Naive thymus-derived CD8-positive, alpha-beta T cell (primary cell): ENCODE results near the gene IL1RAPL2. TPM values are rescaled to one million over a fixed set of nuclear protein-coding genes. Genes with fewer than 3 reads are reported as not detected.

ENCODE experiments used
- ATAC-seq, 2 donors: fragments of 150-1000 bp; cut with Tn5 transposase in 1 of 2; sonication (Bioruptor Pico), chemical (Tn5 transposase) in 1 of 2; 1 replicate in 1 of 2; 2 replicates in 1 of 2; pipeline ENCODE4 v1.10.0; 2021; ENCODE audit warnings: mild to moderate bottlenecking in 2 of 2, moderate library complexity in 2 of 2
- POLR2A ChIA-PET: fragments of 350-600 bp; sonication (Branson Sonifier 250); formaldehyde crosslinking; loops from one replicate; lab custom pipeline; 2021; ENCODE audit warnings: antibody characterized with exemption; lab: Charles Lee
- DNase-seq, 10 donors: peaks; one replicate each; pipeline versions ENCODE4 v3.0.0 to v3.0.0-alpha.2; 2020 to 2022
- H3K27ac Mint-ChIP-seq, 10 donors: one replicate each; pipeline ENCODE4 v1.8.0; 2020 to 2022; ENCODE audit warnings: mild to moderate bottlenecking in 10 of 10, mixed read lengths in 10 of 10, moderate library complexity in 4 of 10, inconsistent platforms in 1 of 10
- H3K27me3 Mint-ChIP-seq, 5 donors: one replicate each; pipeline ENCODE4 v1.8.0; 2021 to 2022; ENCODE audit warnings: mixed read lengths in 5 of 5
- H3K36me3 Mint-ChIP-seq, 3 donors: one replicate each; pipeline ENCODE4 v1.8.0; 2020 to 2022; ENCODE audit warnings: mixed read lengths in 3 of 3, mild to moderate bottlenecking in 2 of 3, inconsistent platforms in 1 of 3
- H3K4me1 Mint-ChIP-seq, 4 donors: one replicate each; pipeline ENCODE4 v1.8.0; 2021 to 2022; ENCODE audit warnings: mixed read lengths in 4 of 4
- H3K4me3 Mint-ChIP-seq, 10 donors: one replicate each; pipeline ENCODE4 v1.8.0; 2020 to 2022; ENCODE audit warnings: mild to moderate bottlenecking in 10 of 10, mixed read lengths in 10 of 10, moderate library complexity in 6 of 10, inconsistent platforms in 1 of 10
- H3K9me3 Mint-ChIP-seq, 9 donors: one replicate each; pipeline ENCODE4 v1.8.0; 2020 to 2022; ENCODE audit warnings: mixed read lengths in 9 of 9, mild to moderate bottlenecking in 3 of 9, inconsistent platforms in 1 of 9, moderate library complexity in 1 of 9
- polyA plus RNA-seq, 3 donors: library from polyadenylated mRNA; unstranded; fragments of 300-500 nt; fragmentation: Illumina TruSeq; gene quantifications; one replicate each; pipeline ENCODE4 v1.2.3, GENCODE V29; 2021
- total RNA-seq, 8 experiments: library from RNA in 2 of 8; stranded (reverse) in 2 of 8; gene quantifications; one replicate each; pipeline ENCODE4 v1.2.3 and lab custom pipeline; 2021 to 2026

Gene IL1RAPL2
- total and polyA plus RNA-seq, 5 experiments from 2014 or later, result not detected

DNA sequence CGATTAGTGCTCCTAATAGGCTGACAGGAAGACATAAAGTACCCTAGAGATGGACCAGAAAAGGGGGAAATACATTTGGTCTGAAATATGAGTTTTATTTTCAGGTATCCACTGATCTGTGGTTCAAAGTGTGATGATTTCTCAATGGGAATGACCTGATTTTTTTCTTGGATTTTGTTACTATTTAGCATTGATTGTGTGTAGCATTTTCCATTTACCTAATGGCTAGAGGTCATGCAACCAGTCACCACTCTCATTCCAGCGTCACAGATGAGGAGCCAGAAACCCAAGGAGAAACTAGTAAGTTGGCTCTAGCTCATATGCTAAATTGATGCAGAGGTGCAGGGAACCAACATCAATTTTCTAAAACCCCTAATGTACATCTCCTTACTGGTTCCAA, 118.1 kb downstream of the IL1RAPL2 start:
- POLR2A ChIA-PET, result no interaction called here
- no peak overlapping the region for H3K4me3 Mint-ChIP-seq
- no peaks in the 10 kb centered on the region for H3K36me3 Mint-ChIP-seq
- H3K4me1 Mint-ChIP-seq, result no peaks in the 10 kb centered on the region
- no peak for DNase-seq
- no peak for ATAC-seq
- no peaks in the 10 kb centered on the region for H3K9me3 Mint-ChIP-seq
- peaks cover 0 to 3% (median 0%) of the 10 kb centered on the region in 5 donors for H3K27me3 Mint-ChIP-seq
- H3K27ac Mint-ChIP-seq, result no peak overlapping the region

DNA sequence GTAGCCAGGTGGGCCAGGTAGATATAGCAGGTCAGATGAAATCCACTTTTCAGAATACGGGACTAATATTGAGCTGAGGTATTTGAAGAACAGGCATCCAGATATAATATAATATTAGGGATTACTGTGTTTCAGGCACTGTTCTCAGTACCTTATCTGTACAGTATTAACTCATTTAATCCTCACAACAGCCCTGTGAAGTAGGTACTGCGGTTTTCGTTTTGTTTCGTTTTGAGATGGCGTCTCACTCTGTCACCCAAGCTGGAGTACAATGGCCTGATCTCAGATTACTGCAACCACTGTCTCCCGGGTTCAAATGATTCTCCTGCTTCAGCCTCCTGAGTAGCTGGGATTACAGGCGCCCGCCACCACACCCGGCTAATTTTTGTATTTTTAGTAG, 129.6 kb downstream of the IL1RAPL2 start:
- Mint-ChIP-seq H3K27ac (no peak overlapping the region), H3K9me3 (no peaks in the 10 kb centered on the region), H3K4me1 (peaks cover 0 to 7% (median 0%) of the 10 kb centered on the region in 4 donors), H3K36me3 (no peaks in the 10 kb centered on the region), H3K27me3 (peaks cover 0 to 8% (median 0%) of the 10 kb centered on the region in 5 donors), H3K4me3 (no peak overlapping the region)
- DNase-seq, result no peak
- no peak for ATAC-seq
- POLR2A ChIA-PET, result no interaction called here

DNA sequence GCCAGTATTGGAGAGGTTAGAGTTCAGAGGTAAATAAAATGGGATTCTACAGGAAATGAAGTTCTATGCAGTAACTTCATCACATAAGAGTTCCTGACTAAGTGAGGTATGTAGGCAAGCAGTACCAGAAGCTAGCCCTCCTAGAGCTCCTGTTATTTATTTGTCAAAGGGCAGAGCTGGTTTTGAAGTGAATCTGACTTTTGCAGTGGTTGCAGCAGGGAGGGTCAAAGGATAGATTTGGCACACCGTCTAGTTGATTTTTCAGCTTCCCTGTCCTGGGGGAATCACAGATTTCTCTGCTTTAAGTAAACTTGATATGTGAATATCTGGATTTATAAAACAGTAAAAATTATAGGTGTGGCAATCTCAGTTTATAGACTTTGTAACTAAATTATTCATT, 130.7 kb downstream of the IL1RAPL2 start:
- H3K4me1 Mint-ChIP-seq, result peaks cover 0 to 7% (median 0%) of the 10 kb centered on the region in 4 donors
- POLR2A ChIA-PET, result no interaction called here
- no peak overlapping the region for H3K27ac Mint-ChIP-seq
- peaks cover 0 to 8% (median 0%) of the 10 kb centered on the region in 5 donors for H3K27me3 Mint-ChIP-seq
- DNase-seq (no peak), ATAC-seq (no peak)
- no peaks in the 10 kb centered on the region for H3K36me3 Mint-ChIP-seq
- no peaks in the 10 kb centered on the region for H3K9me3 Mint-ChIP-seq
- no peak overlapping the region for H3K4me3 Mint-ChIP-seq

DNA sequence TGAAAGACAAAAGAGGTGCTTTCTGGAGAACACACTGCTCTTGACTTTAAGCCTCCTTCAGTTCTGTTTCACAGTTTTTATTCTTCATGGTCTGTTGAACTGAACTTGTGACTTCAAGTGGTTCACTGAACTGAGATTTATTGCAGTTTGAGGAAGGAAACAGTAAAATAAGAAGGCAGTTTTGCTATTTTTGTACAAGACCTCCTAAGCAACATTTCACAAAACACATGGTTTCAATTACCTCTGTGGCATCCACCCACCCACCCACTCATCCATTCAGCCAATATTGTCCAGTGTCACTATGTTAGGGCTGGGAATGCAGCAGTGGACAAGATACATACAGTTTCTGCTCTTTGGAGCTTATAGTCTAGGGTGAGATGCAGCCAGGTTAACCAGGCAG, 131.3 kb downstream of the IL1RAPL2 start:
- Mint-ChIP-seq H3K36me3 (no peaks in the 10 kb centered on the region), H3K27me3 (peaks cover 0 to 8% (median 0%) of the 10 kb centered on the region in 5 donors), H3K4me3 (no peak overlapping the region), H3K27ac (no peak overlapping the region), H3K9me3 (no peaks in the 10 kb centered on the region), H3K4me1 (peaks cover 0 to 7% (median 0%) of the 10 kb centered on the region in 4 donors)
- POLR2A ChIA-PET, result no interaction called here
- DNase-seq (no peak), ATAC-seq (no peak)

DNA sequence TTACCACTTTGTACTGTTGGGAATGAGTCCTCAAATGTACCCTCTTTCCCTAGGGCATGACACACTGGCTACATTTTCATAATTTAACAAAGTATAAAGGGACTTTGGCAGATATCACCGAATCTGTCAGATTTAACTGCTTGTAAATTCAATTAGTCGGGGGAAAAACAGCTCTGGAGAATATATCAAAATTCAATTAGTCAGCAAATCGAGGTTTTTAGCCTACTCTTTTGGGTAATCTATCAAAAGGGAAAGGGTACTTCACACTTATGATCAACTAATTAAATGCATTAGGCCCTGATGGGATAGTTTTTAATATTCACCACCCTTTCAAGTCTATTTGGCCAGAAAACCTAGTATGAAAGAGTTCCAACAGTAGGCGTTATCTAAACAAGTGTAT, 141.0 kb downstream of the IL1RAPL2 start:
- no peak overlapping the region for H3K4me3 Mint-ChIP-seq
- no peak for ATAC-seq
- no peak overlapping the region for H3K27ac Mint-ChIP-seq
- H3K9me3 Mint-ChIP-seq, result peaks cover 0 to 2% (median 0%) of the 10 kb centered on the region in 9 donors
- H3K4me1 Mint-ChIP-seq, result no peaks in the 10 kb centered on the region
- peaks cover 0 to 10% (median 0%) of the 10 kb centered on the region in 5 donors for H3K27me3 Mint-ChIP-seq
- POLR2A ChIA-PET, result no interaction called here
- no peak for DNase-seq
- H3K36me3 Mint-ChIP-seq, result no peaks in the 10 kb centered on the region

DNA sequence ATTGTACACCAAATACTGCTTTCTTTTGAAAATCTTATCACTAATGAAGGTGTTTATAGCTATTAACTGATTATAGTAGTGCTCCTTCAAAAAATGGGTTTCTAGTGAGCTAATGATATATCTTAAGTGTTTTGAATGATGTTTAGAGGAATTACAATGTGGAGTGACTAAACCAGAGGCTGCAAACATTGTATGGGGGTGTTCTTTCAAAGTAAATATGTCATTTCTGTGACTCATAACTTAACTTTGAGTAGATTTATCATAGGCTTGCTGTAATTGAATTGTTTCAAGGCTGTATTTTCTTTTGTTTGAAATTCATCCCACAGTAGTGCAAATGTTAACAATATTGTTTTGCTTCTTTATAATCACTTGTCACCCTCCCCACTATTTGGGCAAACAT, 141.6 kb downstream of the IL1RAPL2 start:
- H3K4me3 Mint-ChIP-seq, result no peak overlapping the region
- POLR2A ChIA-PET, result no interaction called here

DNA sequence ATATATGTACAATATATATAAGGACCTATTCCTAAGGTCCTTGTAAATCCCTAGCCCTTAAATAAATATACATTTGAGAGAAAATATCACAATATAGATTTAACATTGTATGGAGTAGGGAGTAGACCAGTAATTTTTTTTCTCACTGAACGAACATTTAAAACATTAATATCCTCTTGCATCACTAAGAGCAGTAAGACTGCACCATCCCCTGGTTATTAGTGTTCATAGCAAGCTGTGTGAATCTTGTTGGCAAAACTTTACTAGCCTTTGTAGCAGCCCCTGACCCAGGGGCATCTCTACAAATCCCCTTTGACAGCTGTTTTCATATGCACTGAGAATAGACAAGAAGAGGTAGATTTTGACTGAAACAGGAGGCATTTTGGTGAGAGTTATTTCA, 146.5 kb downstream of the IL1RAPL2 start:
- H3K4me1 Mint-ChIP-seq, result no peaks in the 10 kb centered on the region
- DNase-seq (no peak), ATAC-seq (no peak)
- H3K4me3 Mint-ChIP-seq, result no peak overlapping the region
- H3K9me3 Mint-ChIP-seq, result peaks cover 0 to 5% (median 0%) of the 10 kb centered on the region in 9 donors
- H3K27ac Mint-ChIP-seq, result no peak overlapping the region
- POLR2A ChIA-PET, result no interaction called here
- peaks cover 0 to 13% (median 0%) of the 10 kb centered on the region in 5 donors for H3K27me3 Mint-ChIP-seq
- H3K36me3 Mint-ChIP-seq, result no peaks in the 10 kb centered on the region

More for the DNA sequence above, 141.6 kb downstream of the IL1RAPL2 start:
- Mint-ChIP-seq H3K9me3 (peaks cover 0 to 2% (median 0%) of the 10 kb centered on the region in 9 donors), H3K27me3 (peaks cover 0 to 10% (median 0%) of the 10 kb centered on the region in 5 donors), H3K36me3 (no peaks in the 10 kb centered on the region), H3K4me1 (no peaks in the 10 kb centered on the region), H3K27ac (no peak overlapping the region)
- no peak for DNase-seq
- ATAC-seq, result no peak

DNA sequence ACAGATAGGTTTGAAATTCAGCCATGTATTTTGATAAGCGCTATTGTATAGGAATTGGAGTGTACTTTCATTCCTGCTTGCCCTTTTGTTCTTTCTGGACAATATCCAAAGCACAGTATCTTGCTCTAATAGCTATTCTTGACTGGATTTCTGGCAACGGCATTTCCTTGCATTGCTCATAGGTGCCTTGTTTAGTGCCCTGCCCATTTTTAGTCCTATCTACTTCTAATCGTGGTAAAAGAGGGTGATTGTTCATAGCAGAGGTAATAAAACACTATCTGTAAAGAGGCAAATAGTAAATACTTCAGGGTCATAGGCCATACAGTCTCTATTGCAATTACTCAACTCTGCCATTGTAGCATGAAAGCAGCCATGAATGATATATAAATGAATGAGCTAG, 155.9 kb downstream of the IL1RAPL2 start:
- ATAC-seq (no peak), DNase-seq (no peak)
- POLR2A ChIA-PET, result no interaction called here
- Mint-ChIP-seq H3K36me3 (peaks cover 0 to 1% (median 0%) of the 10 kb centered on the region in 3 donors), H3K27me3 (no peaks in the 10 kb centered on the region), H3K4me1 (no peaks in the 10 kb centered on the region), H3K4me3 (no peak overlapping the region), H3K9me3 (peaks cover 0 to 3% (median 0%) of the 10 kb centered on the region in 9 donors), H3K27ac (no peak overlapping the region)

DNA sequence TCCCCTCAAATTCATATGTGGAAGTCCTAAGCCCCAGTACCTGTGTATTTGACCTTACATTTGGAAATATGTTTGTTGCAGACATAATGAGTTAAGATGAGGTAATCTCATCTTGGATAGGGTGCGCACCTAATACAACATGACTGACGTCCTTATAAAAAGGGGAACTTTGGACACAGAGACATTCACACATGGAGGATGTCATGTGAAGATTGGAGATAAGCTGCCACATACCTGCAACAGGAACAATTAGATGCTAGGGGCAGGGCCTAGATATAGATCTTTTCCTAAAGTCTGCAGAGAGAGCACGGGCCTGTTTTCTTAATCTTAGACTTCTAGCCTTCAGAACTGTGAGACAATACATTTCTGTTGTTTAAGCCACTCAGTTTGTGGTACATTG, 162.5 kb downstream of the IL1RAPL2 start:
- no peaks in the 10 kb centered on the region for H3K27me3 Mint-ChIP-seq
- no peak overlapping the region for H3K4me3 Mint-ChIP-seq
- POLR2A ChIA-PET, result no interaction called here
- H3K9me3 Mint-ChIP-seq, result peaks cover 0 to 5% (median 0%) of the 10 kb centered on the region in 9 donors
- no peak overlapping the region for H3K27ac Mint-ChIP-seq
- DNase-seq, result no peak
- no peaks in the 10 kb centered on the region for H3K4me1 Mint-ChIP-seq
- ATAC-seq, result no peak
- peaks cover 0 to 1% (median 0%) of the 10 kb centered on the region in 3 donors for H3K36me3 Mint-ChIP-seq

DNA sequence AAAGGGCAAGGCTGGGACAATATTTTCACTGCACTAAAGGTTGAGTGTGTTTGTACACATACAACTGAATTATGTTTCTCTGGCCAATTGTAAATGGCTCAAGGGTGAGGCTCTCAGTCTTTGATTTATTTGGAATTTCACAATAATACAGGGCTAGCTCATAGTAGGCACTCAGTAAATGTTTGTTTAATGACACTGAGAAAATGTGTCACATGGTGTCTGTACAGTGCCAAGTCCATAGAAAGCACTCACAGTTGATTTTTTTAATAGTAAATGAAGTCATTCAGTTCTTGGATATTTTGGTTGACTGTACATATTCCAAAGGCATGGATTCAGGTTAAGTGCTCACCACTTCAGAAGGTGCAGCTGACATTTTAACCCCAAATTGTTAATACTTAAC, 176.4 kb downstream of the IL1RAPL2 start:
- peaks cover 0 to 14% (median 0%) of the 10 kb centered on the region in 5 donors for H3K27me3 Mint-ChIP-seq
- H3K4me3 Mint-ChIP-seq, result no peak overlapping the region
- POLR2A ChIA-PET, result no interaction called here
- no peaks in the 10 kb centered on the region for H3K36me3 Mint-ChIP-seq
- ATAC-seq, result no peak
- no peaks in the 10 kb centered on the region for H3K4me1 Mint-ChIP-seq
- no peaks in the 10 kb centered on the region for H3K9me3 Mint-ChIP-seq
- H3K27ac Mint-ChIP-seq, result no peak overlapping the region
- DNase-seq, result no peak

DNA sequence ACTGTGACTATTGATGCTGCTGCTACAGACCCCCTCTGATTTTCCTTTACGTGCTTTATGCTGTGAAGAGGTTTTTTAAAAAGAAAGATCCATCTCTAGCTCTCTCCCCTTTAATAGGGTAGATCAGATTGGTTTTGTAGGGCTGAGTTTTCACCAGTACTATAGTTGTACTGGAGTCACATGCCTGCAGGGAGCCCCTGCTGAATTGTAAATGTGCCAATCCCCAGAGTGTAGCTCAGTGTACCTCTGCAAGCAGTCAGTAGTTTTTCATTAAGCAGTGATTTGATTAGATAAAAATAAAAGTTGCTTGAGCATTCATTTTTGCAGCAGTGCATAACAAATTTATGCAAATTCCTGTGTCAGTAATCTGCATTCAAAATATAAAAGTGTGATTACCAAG, 179.2 kb downstream of the IL1RAPL2 start:
- Mint-ChIP-seq H3K27ac (no peak overlapping the region), H3K9me3 (no peaks in the 10 kb centered on the region), H3K4me3 (no peak overlapping the region), H3K4me1 (no peaks in the 10 kb centered on the region), H3K27me3 (peaks cover 0 to 10% (median 0%) of the 10 kb centered on the region in 5 donors), H3K36me3 (no peaks in the 10 kb centered on the region)
- ATAC-seq (no peak), DNase-seq (no peak)
- POLR2A ChIA-PET, result no interaction called here

DNA sequence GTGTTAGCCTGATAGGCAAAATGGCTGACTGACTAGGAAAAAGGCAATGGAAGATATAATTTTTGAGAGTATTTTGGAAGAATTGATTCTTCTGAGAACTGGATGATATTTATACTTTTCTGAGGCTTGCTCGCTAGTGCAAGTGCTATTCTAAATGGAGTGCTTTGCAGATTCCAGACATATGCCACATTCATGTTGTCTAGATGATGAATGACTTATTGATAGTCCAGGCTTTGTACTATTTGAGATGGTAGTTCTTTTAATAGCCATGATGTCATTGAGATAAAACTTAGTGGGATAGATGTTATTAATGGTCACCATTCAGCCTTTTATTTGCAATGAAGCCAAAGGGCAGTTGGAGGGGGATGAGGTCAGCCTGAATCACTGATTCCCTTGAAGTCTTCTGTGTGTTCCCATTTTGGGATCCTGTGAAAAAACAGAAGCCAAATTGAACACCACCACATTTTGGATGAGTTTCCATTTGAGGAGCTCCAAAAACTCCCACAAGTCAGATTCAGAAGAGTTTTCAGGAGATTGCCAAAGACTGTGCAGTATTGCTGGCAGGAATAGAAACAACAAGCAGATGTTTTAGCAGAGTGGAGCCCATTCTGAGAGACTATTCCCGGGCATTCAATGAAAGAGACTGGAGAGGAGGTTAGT, 184.1 kb downstream of the IL1RAPL2 start:
- Mint-ChIP-seq H3K4me3 (no peak overlapping the region), H3K36me3 (no peaks in the 10 kb centered on the region)
- POLR2A ChIA-PET, result no interaction called here

DNA sequence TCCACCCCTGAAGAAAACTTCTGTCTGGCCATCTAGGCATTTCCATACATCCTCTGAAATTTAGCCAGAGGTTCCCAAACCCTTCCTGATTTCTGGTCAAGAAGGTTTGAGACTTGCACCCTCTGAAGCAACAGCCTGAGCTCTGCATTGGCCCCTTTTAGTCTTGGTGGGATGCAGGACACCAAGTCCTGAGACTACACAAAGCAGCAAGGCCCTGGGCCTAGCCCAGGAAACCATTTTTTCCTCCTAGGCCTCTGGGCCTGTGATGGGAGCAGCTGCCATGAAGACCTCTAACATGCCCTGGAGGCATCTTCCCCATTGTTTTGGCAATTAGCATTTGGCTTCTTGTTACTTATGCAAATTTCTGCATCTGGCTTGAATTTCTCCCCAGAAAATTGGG, 196.6 kb downstream of the IL1RAPL2 start:
- Mint-ChIP-seq H3K4me1 (no peaks in the 10 kb centered on the region), H3K4me3 (no peak overlapping the region), H3K36me3 (peaks cover 0 to 24% (median 0%) of the 10 kb centered on the region in 3 donors), H3K27me3 (no peaks in the 10 kb centered on the region), H3K27ac (no peak overlapping the region), H3K9me3 (peaks cover 0 to 37% (median 11%) of the 10 kb centered on the region in 9 donors)
- no peak for ATAC-seq
- no peak for DNase-seq
- POLR2A ChIA-PET, result no interaction called here

More for the DNA sequence above, 184.1 kb downstream of the IL1RAPL2 start:
- Mint-ChIP-seq H3K27ac (no peak overlapping the region), H3K4me1 (no peaks in the 10 kb centered on the region), H3K27me3 (peaks cover 0 to 5% (median 0%) of the 10 kb centered on the region in 5 donors), H3K9me3 (no peaks in the 10 kb centered on the region)
- DNase-seq (no peak), ATAC-seq (no peak)

DNA sequence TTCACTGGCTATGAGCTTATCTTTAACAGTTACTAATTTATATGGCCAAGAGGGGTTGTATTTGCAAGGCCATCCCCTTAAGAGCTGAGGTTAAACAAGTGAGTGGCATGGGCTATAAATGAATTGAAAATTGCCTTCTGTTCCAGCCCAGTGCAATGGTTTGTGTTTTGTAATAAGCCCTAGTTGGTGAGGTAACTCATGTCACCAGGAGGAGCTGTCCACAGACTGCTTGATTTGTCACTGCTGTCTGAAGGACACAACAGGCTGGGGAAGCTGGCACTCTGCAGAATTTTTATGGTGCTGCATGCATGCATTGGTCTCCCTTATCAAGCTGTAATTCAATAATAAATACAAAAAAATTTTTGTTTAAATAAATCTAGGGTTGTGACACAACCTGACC, 223.8 kb downstream of the IL1RAPL2 start:
- H3K4me3 Mint-ChIP-seq, result no peak overlapping the region
- DNase-seq (no peak), ATAC-seq (no peak)
- peaks cover 0 to 3% (median 0%) of the 10 kb centered on the region in 9 donors for H3K9me3 Mint-ChIP-seq
- H3K4me1 Mint-ChIP-seq, result no peaks in the 10 kb centered on the region
- peaks cover 0 to 6% (median 1%) of the 10 kb centered on the region in 5 donors for H3K27me3 Mint-ChIP-seq
- H3K27ac Mint-ChIP-seq, result no peak overlapping the region
- no peaks in the 10 kb centered on the region for H3K36me3 Mint-ChIP-seq
- POLR2A ChIA-PET, result no interaction called here
